ENCODE data around the gene TNFRSF11A.
A peak's percentile ranks its signal among the peaks of the same experiment; 100 is the strongest.

The TNFRSF11A gene

DNA sequence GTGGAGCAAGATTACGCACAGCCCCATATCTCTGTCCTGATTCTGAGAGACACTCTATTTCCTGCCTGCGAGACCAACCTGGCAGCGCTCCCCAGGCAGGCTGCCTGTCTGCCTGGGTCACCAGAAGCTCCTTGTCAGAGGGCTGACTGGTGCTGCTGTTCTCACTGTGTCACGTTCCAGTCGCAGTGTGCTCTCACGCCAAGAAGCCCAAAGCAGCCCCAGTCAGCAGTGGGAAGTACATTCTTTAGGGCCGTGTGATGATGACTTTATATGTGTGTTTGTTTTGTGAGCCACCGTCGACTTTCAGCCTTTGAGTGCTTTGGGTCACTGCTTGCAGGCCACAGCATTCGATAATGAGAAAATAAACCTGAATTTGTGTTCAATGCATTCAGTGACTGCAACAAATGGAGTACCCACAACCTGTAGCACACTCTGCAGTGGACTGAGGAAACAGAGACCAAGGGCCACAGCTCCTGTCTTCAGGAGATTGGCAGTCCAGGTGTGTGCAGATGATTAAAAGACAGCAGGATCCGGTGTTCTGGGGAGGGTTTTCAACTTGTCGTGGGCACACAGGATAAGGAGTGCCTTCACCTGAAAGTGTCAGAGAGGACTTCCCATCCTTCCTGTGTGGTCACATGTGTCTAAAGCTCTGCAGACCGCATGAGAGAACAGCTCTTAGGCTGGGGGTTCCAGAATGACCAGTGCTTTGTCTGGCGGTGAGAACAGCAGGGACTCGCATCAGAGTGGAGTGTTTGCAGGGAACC, 4.8 kb downstream of the TNFRSF11A start:
- peak; percentile 65 for DNase-seq (ENCODE audit: low read depth)
- H3K4me3 ChIP-seq (replicated peaks; ENCODE audit: low read depth, low read length): no peak overlapping the region
- no peak for TF ChIP-seq CTCF (IDR thresholded peaks at IDR 0.05; ENCODE audit: low read length, missing control alignments)

GRCh38 chr18:62330650-62331049, 5.5 kb downstream of the TNFRSF11A start:
- no peak for DNase-seq (ENCODE audit: low read depth)
- no peak for TF ChIP-seq CTCF (IDR thresholded peaks at IDR 0.05; ENCODE audit: low read length, missing control alignments)
- H3K4me3 ChIP-seq (replicated peaks; ENCODE audit: low read depth, low read length): no peak overlapping the region

GRCh38 chr18:62331581-62332356, 6.7 kb downstream of the TNFRSF11A start:
- H3K4me3 ChIP-seq (replicated peaks; ENCODE audit: low read depth, low read length): no peak overlapping the region
- DNase-seq (ENCODE audit: low read depth): peak; percentile 20

DNA sequence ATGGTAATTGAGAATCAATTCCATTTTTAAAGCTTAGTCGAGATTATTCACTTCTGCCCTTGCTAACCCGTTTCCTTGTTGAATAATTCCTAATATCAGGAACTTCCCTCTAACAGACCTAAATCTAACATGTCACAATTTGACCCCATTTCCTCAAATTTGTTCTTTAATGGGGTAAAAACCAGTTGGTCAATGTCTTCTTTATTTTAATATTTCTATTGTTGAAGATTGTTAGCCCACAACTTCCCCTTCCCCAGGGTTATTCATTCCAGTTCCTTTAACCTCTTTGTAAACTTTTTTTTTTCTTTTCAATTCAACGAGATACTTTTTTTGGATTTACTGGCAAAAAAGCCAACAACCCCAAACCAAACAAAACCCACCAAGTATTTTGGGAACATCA, 7.3 kb downstream of the TNFRSF11A start:
- no peak for DNase-seq (ENCODE audit: low read depth)
- no peak for TF ChIP-seq CTCF (IDR thresholded peaks at IDR 0.05; ENCODE audit: low read length, missing control alignments)
- no peak overlapping the region for H3K4me3 ChIP-seq (replicated peaks; ENCODE audit: low read depth, low read length)

More at GRCh38 chr18:62331581-62332356, 6.7 kb downstream of the TNFRSF11A start:
- TF ChIP-seq CTCF (IDR thresholded peaks at IDR 0.05; ENCODE audit: low read length, missing control alignments): no peak

GRCh38 chr18:62332964-62333695, 8.0 kb downstream of the TNFRSF11A start:
- DNase-seq (ENCODE audit: low read depth): no peak
- H3K4me3 ChIP-seq (replicated peaks; ENCODE audit: low read depth, low read length): no peak overlapping the region
- no peak for TF ChIP-seq CTCF (IDR thresholded peaks at IDR 0.05; ENCODE audit: low read length, missing control alignments)

- H3K4me3 ChIP-seq (replicated peaks; ENCODE audit: low read depth, low read length): no peak overlapping the region
- no peak for TF ChIP-seq CTCF (IDR thresholded peaks at IDR 0.05; ENCODE audit: low read length, missing control alignments)
- DNase-seq (ENCODE audit: low read depth): peak; percentile 39
Observed at GRCh38 chr18:62334120-62334519, 9.0 kb downstream of the TNFRSF11A start.

Data from fibroblast of pulmonary artery (primary cell).